Coronary artery (tissue), 2 donors: ENCODE data around the gene TOMM40L.

Experiments used
- DNase-seq: peaks from one replicate; pipeline ENCODE4 v3.0.0-alpha.2; 2017; ENCODE audit warnings: low spot score
- H3K27ac ChIP-seq, 2 donors: fragments of 200-600 bp; sonication (generic); one replicate each; pipeline ENCODE4 v1.5.1; 2016 to 2019
- H3K4me3 ChIP-seq: fragments of 200-600 bp; sonication (generic); 2 replicates; pipeline ENCODE4 v1.5.1; 2016; ENCODE audit warnings: mild to moderate bottlenecking, moderate library complexity
- TF ChIP-seq, protein P1 (sequence below): fragments of 200-600 bp; sonication (generic); IDR thresholded peaks from one replicate; pipeline ENCODE4 v1.5.1; 2019; ENCODE audit warnings: antibody characterized with exemption

Gene TOMM40L

DNA sequence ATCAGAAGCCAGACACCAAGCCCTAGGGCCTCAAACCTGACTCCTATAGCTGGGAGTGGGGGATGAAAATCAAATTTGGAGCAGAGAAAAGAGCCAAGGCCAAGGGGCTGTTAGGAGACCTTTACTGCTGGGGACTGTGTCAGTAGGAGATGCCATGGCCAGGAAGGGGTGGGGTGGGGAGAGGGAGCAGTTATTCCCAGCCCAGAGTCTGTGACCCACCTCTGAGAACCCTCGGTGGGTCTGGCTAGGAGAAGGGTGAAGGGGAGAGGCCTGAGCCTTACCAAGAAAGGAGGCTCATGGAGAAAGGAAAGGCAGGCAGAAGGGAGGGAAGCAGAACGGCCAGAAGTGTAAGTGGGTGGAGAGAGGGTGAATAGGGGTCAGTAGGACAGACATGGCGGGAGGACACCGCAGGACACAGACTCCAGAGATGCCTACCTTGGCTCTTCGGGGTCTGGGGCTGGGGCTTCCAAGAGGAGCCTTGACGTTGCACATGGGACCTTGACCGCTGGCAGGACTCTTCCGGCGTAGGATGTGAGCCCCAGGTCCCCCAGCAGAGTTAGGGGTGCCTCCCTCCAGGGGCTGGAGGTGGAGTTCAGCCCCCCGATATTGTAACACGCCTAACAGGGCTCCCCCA lies 28.2 kb upstream of the TOMM40L start:
- H3K27ac ChIP-seq = peak overlapping the region; percentile 97 to 98
- no peak for DNase-seq
- TF ChIP-seq, protein P1, sequence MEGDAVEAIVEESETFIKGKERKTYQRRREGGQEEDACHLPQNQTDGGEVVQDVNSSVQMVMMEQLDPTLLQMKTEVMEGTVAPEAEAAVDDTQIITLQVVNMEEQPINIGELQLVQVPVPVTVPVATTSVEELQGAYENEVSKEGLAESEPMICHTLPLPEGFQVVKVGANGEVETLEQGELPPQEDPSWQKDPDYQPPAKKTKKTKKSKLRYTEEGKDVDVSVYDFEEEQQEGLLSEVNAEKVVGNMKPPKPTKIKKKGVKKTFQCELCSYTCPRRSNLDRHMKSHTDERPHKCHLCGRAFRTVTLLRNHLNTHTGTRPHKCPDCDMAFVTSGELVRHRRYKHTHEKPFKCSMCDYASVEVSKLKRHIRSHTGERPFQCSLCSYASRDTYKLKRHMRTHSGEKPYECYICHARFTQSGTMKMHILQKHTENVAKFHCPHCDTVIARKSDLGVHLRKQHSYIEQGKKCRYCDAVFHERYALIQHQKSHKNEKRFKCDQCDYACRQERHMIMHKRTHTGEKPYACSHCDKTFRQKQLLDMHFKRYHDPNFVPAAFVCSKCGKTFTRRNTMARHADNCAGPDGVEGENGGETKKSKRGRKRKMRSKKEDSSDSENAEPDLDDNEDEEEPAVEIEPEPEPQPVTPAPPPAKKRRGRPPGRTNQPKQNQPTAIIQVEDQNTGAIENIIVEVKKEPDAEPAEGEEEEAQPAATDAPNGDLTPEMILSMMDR = no peak
- H3K4me3 ChIP-seq = peak overlapping the region; percentile 75

DNA sequence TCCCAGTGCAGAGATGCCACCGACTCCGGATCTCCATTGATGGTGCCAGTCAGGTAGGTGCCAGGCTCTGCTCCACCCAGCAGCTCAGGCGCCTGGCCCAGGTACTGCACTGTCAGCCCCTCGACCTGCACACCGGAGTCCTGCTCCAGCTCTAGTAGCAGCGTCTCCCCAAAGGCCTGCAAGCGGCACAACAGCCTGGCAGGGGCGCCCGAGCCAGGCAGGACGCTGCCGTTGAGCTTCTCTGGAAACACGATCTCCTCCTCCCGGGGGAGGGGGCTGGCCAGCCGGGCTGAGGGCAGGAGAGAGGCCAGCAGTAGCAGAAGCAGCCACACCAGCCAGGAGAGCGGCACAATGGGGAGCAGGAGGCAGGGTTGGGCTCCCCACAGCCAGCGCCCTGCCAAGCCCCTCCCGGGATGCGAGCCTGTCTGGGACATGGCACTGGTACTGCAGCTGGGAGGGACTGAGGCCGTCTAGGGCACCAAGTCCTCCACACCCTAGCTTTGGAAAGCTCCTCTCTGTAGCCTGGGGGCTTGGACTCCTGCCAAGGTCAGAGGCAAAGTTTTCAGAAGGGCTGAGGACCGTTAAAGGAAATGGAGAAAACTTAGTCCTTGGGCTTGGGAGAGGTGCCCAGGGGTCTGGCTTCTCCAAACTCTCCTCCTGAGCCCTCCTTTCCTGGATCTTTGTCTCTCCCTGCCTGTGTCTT lies 27.5 kb upstream of the TOMM40L start:
- DNase-seq = no peak
- TF ChIP-seq, protein P1 = no peak
- Histone ChIP-seq H3K27ac (peak overlapping the region; percentile 97 to 98), H3K4me3 (peak overlapping the region; percentile 75)

DNA sequence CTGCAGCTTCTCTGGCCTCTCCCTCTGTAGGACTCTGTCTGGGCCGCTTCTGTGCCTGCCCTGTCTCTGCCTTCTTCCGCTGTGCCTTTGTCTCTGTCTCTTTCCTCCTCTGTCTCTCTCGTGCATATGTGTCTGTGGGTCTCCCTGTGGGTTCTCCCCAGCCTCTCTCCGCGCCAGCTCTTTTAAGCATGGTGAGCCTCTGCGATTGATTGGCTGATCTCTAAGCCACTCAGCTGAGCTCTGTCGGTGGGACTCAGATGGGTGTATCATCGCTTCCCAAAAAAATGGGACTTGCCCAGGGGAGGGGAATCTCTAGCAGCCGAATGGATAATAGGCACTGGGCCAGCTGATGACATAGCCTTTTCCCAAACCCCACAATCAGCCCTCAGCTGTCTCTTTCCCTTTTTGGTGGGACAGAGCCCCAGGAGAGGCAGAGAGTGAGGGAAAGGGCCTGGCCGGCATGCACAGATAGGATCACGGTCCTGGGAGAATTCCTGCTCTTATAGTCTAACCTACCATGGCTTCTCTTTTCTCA lies 26.9 kb upstream of the TOMM40L start, which contains the start of gene ADAMTS4:
ADAMTS4 (minus strand) TSS at position 158 of the 535 bp plus-strand sequence. CDS start 427 bp downstream, outside the sequence.
- Histone ChIP-seq H3K27ac (peak within 1 kb of the TSS; percentile 97 to 98), H3K4me3 (peak within 1 kb of the TSS; percentile 75)
- TF ChIP-seq, protein P1 = no peak
- DNase-seq = peak; percentile 91

DNA sequence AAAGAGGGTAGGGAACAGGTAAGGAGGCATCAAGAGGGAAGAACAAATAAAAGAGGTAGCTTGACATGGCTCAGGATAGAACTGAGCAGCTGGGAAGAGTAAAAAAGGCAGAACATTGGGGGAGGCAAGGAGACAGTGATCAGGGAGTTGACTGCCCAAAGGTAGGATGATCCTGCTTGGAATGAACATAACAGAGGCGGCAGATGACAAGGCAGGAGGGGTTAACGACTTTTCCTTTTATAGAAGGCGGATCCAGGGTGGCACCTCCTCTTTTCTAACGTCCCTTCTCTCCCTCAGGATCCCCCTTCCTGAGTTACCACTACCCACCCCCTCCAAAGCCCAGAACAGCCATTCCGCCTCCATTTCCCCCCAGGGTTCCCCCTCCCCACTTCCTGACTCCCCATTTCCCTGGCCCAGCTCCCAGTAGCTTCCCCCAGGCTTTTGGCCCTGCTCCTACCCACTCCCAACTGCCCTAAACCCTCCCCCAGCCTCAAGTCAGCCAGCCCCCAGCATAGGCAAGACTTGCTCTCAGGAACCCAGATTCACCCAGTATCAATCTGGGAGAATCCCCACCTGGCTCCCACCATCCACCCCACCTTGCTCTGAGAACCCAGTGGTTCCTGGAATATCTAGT lies 26.2 kb upstream of the TOMM40L start:
- TF ChIP-seq, protein P1 = no peak
- Histone ChIP-seq H3K27ac (peak overlapping the region; percentile 97 to 98), H3K4me3 (peak overlapping the region; percentile 75)
- no peak for DNase-seq

DNA sequence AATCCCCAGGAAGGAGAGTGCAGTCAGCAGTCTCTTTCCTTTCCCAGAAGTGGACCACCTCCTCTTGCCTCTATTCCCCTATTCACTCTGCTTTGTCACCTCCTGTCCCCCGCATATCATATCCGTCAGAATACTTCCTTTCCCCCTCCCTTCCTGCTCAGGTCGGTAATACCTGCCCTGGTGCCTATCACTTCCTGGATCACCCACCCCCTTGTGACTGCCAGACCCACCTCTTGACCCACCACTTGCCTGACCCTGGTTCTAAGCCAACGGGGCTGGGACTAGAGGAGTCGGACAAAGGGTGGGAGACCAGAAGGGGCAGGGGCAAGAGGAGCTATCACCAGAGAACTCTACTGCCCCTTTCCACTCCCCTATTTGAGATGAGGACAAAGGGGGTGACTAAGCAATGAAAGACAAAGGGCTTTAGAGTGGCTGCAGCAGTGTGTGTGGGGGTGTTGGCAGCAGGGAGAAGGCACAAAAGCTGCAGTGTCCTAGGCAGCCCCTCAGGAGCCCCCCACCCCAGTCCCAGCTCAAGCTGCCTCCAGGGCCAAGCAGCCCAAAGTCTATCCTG lies 25.4 kb upstream of the TOMM40L start:
- no peak for DNase-seq
- peak overlapping the region; percentile 94 for H3K4me3 ChIP-seq
- TF ChIP-seq, protein P1 = no peak
- H3K27ac ChIP-seq = peak overlapping the region; percentile 97 to 98

DNA sequence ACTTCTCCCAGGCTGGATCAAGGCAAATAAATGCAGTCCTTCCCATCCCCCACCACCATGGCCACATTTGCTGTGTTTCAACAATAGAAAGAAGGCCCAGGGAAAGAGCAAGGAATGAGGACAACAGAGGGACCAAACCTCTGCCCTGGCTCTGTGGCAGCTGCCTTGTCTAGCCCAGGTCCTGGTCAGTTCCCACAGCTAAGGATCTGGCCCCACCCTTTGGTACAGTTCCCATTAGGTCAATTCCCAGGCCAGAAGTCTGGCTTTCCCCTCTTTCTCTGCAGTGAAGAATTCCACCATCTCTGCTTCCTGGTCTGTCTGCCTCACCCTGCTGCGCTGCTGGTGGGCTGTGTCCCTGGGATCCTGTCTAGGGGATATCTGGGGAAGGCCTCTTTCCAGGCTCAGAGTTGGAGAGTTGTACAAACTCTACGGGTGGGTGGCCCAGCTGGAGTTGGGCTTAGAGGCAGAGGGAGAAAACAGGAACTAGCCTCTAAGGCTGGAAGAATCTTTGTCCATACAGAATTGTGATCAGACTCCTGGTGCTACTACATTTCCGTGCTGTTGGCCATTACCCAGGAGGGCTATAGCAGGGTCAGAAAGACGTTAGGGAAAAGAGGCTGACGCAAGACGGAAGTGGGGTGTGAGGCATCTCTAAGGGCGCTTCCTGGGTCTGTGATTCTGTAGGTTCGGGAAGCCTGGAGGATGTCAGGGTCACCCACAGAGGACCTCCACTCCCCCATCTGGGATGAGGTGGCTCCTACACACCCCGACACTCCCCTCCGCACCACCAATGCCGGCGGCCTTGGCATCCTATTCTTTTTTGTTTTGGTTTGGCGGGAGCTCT lies 24.6 kb upstream of the TOMM40L start:
- H3K4me3 ChIP-seq = peak overlapping the region; percentile 94
- DNase-seq = peak; percentile 89

More for the DNA sequence above, 24.6 kb upstream of the TOMM40L start:
- TF ChIP-seq, protein P1 = no peak
- H3K27ac ChIP-seq = peak overlapping the region; percentile 97 to 98
